NB4 (cell line): ENCODE data around the gene SCNN1A.
A peak's percentile ranks its signal among the peaks of the same experiment; 100 is the strongest.

Source experiments
- DNase-seq: peaks from one replicate; pipeline ENCODE4 v3.0.0; 2010; ENCODE audit warnings: low read depth
- H3K4me3 ChIP-seq: one replicate; pipeline ENCODE4 v1.5.1; 2011; ENCODE audit warnings: mild to moderate bottlenecking, low read depth, low read length, moderate library complexity
- CTCF ChIP-seq: IDR thresholded peaks from one replicate; pipeline ENCODE4 v1.5.1; 2012; ENCODE audit warnings: low read depth, low read length
- MAX ChIP-seq: IDR thresholded peaks from 2 replicates; pipeline ENCODE4 v1.6.1; 2011; ENCODE audit warnings: low read depth, low read length
- MYC ChIP-seq: IDR thresholded peaks from 2 replicates; pipeline ENCODE4 v1.6.1; 2011; ENCODE audit warnings: low read depth, low read length
- POLR2A ChIP-seq: IDR thresholded peaks from 2 replicates; pipeline ENCODE4 v1.6.1; 2011; ENCODE audit warnings: mild to moderate bottlenecking; ENCODE audit not compliant: insufficient read length; ENCODE audit errors: extremely low read depth

SCNN1A gene

GRCh38 chr12:6310771-6311610, 64.4 kb downstream of the SCNN1A start:
- no peak overlapping the region for H3K4me3 ChIP-seq
- DNase-seq: no peak
- TF ChIP-seq CTCF (no peak), MYC (no peak), POLR2A (no peak), MAX (no peak)

- DNase-seq: peak; percentile 46
- H3K4me3 ChIP-seq: no peak overlapping the region
- no peak for TF ChIP-seq POLR2A
- TF ChIP-seq CTCF: no peak
- no peak for TF ChIP-seq MYC
- no peak for TF ChIP-seq MAX
These were observed 67.8 kb downstream of the SCNN1A start for GRCh38 chr12:6307529-6307928.

GRCh38 chr12:6306599-6307220, 68.7 kb downstream of the SCNN1A start:
- no peak for DNase-seq
- H3K4me3 ChIP-seq: no peak overlapping the region
- TF ChIP-seq MYC (no peak), POLR2A (no peak)

- H3K4me3 ChIP-seq: no peak overlapping the region
- no peak for DNase-seq
- no peak for TF ChIP-seq MAX
- no peak for TF ChIP-seq POLR2A
- no peak for TF ChIP-seq MYC
- no peak for TF ChIP-seq CTCF
These were observed 69.2 kb downstream of the SCNN1A start for GRCh38 chr12:6306151-6306550.

- no peak for DNase-seq
- no peak overlapping the region for H3K4me3 ChIP-seq
- TF ChIP-seq MYC (no peak), POLR2A (no peak), MAX (no peak), CTCF (no peak)
These were observed 72.3 kb downstream of the SCNN1A start for GRCh38 chr12:6303071-6303470.

- no peak for DNase-seq
- H3K4me3 ChIP-seq: no peak overlapping the region
- TF ChIP-seq POLR2A (no peak), MAX (no peak)
These were observed 72.7 kb downstream of the SCNN1A start for GRCh38 chr12:6302621-6303020.
